Limb (tissue), 2 donors: Measurements from ENCODE around the gene ZMAT1.
"Not testable (repeated sequence)": the region's sequence is repeated elsewhere in the genome, so short reads cannot be mapped to it uniquely, and the experiment has no call there.

Experiments
- DNase-seq, 2 donors: peaks; one replicate each; pipeline ENCODE4 v3.0.0-alpha.2; 2016; ENCODE audit errors: extremely low spot score in 2 of 2

ZMAT1 gene

GRCh38 chrX:101931488-101932248 lies at the start of gene ZMAT1:
Gene ZMAT1, minus strand, starts transcription at chrX:101932027. Its CDS starts 19 bp downstream, at chrX:101932008.
- DNase-seq = peak; percentile 70 to 90

GRCh38 chrX:101977106-101977505 lies 45.3 kb upstream of the ZMAT1 start:
- no peak for DNase-seq

- no peak for DNase-seq
These were observed 41.2 kb upstream of the ZMAT1 start for GRCh38 chrX:101973066-101973465.

GRCh38 chrX:101964923-101965539 lies 33.2 kb upstream of the ZMAT1 start:
- not testable (repeated sequence) for DNase-seq

- DNase-seq = no peak
These were observed 26.3 kb upstream of the ZMAT1 start for GRCh38 chrX:101958139-101958538.

GRCh38 chrX:101957174-101957573 lies 25.3 kb upstream of the ZMAT1 start:
- no peak for DNase-seq

GRCh38 chrX:101956556-101956955 lies 24.7 kb upstream of the ZMAT1 start:
- no peak for DNase-seq

- no peak for DNase-seq
These were observed 18.8 kb upstream of the ZMAT1 start for GRCh38 chrX:101950581-101950980.

- no peak for DNase-seq
These were observed 383 bp upstream of the ZMAT1 start for GRCh38 chrX:101932249-101932570.

GRCh38 chrX:101931136-101931487 lies 715 bp downstream of the ZMAT1 start:
- DNase-seq = peak; percentile 1 to 20

GRCh38 chrX:101925733-101926132 lies 6.1 kb downstream of the ZMAT1 start:
- no peak for DNase-seq

- DNase-seq = no peak
These were observed 13.1 kb downstream of the ZMAT1 start for GRCh38 chrX:101918751-101919150.

- no peak for DNase-seq
These were observed 25.6 kb downstream of the ZMAT1 start for GRCh38 chrX:101906136-101906796.

GRCh38 chrX:101904996-101905395 lies 26.8 kb downstream of the ZMAT1 start:
- no peak for DNase-seq
